ENCODE results near the gene TELO2.
A peak's percentile ranks its signal among the peaks of the same experiment; 100 is the strongest.

Gene TELO2

DNA sequence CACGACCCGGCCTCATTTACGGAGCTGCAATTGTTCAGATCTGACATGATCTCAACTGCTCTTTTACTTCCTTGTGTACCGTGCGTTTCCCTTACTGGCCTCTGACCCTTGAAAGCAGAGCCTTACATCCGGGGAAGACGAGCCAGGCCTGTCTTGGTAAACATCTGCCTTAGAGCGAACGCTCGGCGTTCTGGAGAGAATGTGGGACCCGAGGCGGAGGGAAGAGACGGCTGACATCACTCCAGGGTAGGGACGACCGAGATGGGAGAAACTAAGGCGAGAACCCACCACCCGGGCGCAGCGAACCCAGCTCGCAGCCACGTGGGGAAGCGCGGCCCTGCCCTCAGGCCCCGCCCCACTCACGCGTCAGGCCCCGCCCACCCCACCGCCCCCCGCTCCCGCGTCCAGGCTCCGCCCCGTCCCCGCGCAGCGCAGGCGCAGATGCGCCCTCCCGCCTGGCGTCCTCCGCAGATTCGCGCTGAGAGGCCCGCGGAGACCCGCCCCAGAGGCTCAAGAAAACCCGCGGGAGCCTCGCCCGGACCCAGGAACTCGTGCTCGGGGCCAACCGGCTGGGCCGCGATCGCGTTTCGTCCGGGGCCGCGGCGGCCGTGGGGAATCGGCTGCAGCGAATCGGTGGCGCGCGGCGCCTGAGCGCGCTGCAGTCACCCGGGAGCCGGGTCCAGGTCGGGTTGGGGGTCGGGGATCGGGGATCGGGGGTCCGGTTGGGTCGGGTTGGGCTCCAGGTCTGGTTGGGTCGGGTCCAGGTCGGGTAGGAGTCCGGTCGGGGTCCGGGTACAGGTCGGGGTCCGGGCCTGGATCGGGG lies at the start of gene TELO2:
Gene TELO2, plus strand, starts transcription at position 438 of the 823 bp plus-strand sequence. CDS start 922 bp downstream, outside the sequence.
- DNase-seq (ENCODE audit: low read depth in 2 of 2): peak; percentile 70 to 73

DNA sequence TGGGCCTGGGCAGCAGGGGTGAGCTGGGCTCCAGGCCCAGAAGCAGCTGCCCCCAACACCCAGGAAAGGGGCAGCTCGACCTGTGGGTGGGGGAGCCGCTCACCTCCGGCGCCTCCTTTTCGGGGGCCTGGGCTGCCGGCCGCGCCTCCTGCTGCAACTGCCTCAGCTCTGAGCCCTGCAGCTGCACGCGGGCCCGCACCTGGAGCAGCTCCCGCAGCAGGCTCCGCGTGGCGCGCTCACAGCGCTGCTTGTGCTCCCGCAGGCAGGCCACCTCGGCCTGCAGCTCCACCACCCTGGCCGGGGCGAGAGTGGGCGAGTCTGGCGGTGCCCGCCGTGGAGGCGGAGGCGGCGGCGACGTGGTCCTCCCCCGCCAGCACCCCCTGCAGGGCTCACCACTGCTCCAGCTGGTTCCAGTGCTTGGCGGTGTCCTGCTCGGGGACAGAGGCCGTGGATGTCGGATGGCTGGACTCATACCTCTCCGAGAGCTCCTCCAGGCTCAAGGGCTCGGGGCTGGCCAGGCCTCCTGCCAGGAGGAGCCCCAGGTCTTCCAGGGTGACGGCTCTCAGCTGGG lies 49.7 kb upstream of the TELO2 start:
- no peak for DNase-seq (ENCODE audit: low read depth in 2 of 2)

DNA sequence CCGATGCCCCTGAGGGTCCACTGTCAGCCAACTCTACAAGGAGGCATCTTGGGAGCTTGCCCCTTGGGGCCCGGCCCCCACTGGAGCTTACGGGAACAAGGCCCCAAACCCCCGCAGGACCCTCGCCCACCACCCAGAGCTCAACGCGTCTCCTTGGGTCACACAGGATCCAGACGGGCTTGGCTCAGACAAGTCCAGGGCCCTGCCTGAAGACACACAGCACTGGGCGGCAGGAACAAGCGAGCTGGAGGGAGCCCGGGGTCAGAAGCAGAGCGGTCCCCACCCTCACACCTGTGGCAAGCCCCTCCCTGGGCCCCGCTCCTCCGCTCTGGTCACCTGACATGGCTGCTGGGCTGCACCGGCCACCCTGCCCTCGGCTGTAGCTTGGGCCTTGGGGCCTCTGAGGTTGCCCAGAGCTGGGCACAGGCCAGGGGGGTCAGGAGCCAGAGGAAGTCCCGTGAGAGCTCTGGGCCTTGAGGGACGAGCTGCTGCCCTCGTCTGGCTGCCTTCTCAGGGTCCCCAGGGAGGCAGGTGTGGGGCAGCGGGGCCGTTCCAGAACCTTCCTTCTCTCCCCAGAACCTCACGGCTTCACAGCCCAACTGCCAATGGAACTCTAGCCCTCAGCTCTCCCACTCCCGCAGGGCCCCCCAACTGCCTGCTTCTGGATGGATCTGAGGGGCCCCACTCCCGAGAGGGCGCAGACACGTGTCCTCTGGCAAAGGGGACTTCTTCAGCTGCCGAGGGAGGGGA lies 49.0 kb upstream of the TELO2 start, which contains the start of gene CCDC154:
Gene CCDC154, minus strand, starts transcription at position 577 of the 750 bp plus-strand sequence. Its CDS starts 234 bp downstream, at position 343.
- no peak for DNase-seq (ENCODE audit: low read depth in 2 of 2)

DNA sequence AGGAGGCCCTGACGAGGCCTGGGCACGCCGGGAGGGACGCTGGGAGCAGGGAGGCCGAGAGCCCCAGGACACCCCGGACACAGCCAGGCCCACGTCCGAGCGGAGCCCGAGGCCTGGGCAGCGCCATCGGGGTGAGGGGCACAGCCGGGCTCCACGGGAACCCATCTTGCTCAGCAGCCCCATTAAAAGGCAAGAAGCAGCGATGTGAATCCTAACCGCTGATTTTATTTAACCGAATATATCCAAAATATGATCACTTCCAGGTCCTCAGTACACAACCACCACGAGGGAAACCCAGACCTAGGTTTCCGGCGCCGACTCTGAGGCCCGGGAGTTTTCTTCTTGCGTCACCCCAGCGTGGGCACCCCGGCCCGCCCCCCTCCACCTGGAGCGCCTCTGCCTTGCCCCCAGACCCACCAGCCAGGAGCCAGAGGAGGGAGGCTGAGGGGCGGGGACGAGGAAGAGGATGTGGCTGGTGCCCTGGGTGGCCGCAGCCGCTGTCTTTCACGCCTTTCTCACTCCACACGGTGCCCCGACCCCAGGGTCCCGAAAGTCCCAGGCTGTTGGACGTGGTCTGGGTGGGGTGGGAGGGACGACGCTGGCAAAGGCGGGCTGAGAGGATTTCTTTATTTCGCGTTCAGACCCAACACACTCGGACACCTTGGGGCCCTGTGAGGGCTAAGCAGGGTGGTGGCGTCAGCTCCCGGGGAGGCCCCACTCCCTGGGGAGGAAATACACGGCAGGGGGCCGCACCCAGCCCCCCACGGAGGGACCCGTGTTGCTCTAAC lies 48.2 kb upstream of the TELO2 start:
- DNase-seq (ENCODE audit: low read depth in 2 of 2): no peak

DNA sequence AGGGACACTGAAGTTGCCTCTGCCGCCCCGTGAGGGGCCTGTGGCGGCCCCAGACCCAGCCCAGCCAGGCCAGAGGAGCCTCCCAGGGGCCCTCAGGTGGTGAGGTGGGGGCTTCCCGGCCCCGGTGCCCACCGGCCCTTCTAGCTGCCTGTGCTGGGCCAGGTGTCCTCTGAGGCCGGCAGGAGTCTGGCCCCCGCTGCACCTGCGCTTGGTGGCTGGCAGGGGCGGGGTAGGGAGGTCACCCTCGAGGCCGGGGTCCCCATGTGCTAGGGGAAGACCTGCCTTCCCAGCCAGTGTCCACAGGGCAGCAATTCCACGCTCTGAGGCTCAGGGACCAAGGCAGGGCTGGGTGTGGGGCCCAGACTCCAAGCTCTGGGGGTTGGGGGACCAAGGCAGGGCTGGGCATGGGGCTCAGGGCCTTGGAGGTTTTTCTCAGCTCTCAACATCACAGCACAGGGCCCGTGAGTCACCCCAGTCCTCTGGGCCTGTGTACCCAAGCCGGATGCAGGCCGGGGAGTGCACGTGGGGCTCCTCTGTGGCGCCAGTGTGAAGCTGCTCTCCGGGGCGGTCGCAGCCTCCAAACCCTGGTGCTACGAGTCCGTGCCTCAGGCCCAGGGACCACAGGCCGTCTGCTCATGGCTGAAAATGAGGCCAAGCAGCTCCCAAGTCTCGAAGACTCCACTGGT lies 47.5 kb upstream of the TELO2 start:
- DNase-seq (ENCODE audit: low read depth in 2 of 2): no peak

DNA sequence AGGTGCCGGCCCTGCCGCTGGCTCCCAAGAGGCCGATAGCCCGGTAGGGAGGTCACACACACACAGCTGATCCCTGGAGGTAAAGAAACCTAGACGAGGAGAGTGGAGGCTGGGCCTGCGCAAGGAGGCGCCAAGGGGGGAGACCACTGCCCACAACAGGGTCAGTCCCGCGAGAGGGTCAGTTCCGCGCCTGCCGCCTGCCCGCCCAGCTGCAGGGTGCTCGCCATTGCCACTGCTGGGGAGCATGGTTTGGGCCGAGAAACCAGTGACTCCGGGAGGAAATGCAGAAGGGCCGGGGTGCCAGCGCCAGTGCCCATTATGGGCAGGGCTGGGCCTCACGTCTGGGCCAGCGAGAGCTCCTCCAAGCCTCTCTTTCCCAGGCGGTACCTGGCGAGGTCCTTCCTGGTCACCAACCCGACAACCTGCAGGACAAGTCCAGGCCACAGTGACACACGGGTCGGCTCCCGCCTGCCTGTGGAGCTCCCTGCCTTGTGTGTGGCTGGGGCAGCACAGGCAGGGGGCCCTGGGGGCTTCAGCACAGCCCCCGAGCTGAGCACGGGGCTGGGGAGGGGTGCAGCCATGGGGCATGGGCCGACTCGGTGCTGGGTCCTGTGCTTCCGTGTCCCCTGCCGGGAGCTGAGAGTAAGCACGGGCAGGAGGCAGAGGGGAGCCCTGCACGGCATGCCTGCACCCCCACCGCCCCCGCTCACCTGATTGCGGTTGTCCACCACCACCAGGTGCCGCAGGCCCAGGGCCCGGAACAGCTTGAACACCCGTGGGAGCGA lies 46.7 kb upstream of the TELO2 start:
- no peak for DNase-seq (ENCODE audit: low read depth in 2 of 2)

DNA sequence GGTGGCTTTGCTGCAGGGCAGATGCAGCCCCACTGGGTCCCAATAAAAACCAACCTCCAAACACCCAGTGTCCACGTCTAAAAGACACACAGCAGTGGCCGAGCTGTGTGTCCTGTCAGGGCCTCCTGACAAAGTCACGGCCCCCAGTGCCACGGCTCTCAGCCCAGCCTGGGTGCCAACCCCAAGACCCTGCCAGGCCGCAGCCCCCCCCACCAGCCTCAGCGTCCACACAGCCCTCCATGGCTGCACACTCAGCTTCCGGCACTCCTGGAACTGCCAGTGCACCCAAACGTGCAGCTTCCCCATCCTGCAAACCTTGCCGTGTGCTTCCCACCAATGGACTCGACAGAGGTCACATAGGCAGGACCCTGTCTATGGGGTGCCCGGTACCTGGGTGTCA lies 45.2 kb upstream of the TELO2 start:
- DNase-seq (ENCODE audit: low read depth in 2 of 2): no peak

DNA sequence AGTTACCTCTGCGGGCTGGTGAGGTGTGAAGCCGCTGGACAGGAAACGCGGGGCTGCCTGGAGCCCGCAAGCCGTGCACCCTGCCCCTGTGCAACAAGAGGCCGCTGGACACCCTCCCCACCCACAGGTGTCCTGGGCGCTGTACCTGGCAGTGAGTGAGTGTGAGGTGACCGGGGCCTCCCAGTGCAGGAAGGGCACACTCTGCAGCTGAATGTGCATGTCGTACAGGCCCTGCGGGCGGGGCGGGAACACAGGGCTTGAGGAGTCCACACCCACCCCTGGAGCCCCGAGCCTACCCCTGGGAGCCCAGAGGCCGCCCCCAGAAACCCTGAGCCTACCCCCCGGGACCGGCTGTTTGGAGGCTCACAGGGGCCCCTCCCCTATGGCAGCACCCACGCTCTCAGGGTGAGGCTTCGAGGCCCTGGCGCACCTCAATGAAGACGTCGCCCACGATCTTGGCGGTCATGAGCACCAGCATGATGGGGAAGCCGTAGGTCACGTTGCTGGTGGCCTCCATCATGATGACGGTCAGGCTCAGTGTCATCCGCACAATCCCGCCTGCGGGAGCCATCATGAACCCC lies 44.5 kb upstream of the TELO2 start:
- DNase-seq (ENCODE audit: low read depth in 2 of 2): no peak

DNA sequence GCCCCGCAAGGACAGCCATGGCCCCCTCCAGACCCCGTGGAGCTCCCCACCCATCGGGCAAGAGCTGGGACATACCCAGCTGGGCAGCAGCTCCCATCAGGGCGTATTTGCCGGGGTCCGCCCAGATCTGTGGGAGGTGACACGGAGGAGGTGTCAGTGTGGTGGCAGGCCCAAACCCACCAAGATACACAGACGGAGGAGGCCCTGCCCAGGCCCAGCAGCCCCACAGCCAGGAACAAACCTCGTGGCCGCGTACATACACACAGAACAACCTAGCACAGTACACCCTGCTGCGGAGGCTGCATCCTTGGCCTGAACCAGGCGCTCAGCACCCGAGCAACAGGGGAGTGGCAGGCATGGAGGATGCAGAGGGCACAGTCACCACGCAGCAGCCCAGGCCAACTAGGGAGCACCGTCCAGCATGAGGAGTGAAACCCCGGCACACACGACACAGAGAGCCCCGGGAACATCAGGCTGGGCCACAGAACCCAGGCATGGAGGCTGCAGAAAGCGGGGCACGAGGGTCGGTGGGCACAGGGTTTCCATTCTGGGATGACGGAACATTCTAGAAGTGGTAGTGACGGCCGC lies 43.9 kb upstream of the TELO2 start:
- no peak for DNase-seq (ENCODE audit: low read depth in 2 of 2)

DNA sequence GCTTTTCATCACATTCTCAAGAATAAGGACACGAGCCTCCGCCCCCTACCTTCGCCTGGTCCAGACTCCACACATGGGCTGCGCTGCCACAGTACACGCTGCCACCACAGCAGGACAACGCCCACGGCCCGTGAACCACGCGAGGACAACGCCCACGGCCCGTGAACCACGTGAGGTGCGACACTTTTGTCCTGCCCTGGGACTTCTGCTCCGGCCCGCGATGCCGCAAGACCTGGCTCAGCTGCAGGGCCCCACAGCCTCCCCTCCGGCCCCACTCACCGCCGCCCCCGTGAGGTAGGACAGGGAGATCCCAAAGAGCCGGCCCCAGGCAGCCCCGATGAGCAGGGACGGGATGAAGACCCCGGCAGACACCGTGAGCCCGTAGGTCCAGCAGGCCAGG lies 42.9 kb upstream of the TELO2 start:
- DNase-seq (ENCODE audit: low read depth in 2 of 2): no peak

DNA sequence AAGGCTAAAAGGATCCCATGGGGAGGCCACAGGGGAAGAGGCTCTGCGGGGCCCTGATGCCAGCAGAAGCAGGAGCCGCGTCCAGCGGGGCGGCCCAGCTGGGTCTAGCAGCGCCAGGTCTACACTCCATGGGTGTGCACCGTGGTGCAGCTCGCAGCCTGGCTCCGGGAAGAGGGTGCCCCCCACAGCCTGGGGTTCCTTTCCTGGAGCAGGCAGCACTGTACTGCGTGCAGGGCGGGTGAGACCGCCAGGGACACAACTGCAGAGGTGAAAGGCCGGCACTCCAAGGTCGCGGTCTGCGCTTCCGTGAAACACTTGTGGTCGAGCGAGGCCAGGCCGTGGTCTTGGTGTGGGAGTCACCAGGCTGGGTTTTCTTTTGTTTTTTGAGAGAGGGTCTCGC lies 42.3 kb upstream of the TELO2 start:
- DNase-seq (ENCODE audit: low read depth in 2 of 2): no peak

DNA sequence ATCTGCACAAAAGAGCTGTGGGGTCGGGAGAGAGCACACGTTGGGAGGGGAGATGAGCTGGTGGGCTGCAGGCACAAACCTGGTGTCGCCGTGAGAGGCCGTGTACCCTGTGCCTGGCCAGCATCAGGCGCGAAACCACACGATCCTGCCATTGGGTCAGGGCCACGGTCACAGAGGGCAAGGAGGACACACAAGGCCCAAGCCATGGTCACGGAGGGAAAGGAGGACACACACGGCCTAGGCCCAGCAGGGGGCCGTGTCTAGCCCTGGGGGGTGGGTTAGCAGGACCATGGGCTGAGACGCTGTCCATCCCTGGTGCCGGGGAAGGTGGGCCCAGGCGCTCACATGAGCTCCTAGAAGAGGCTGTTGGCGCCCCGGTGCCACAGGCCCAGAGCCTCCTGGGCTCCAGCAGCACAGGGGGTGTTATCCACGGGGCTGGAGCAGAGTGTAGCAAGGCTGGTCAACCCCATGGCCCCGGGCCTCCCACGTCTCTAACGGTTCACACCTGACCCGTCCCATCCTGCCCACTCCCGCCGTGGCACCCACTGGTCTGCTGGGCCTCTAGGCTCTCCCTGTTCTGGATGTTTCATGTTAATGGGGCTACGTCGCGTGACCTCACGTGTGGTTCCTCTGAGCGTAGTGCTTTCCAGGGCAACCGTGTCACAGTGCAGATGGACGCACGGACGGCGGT lies 41.3 kb upstream of the TELO2 start:
- no peak for DNase-seq (ENCODE audit: low read depth in 2 of 2)

DNA sequence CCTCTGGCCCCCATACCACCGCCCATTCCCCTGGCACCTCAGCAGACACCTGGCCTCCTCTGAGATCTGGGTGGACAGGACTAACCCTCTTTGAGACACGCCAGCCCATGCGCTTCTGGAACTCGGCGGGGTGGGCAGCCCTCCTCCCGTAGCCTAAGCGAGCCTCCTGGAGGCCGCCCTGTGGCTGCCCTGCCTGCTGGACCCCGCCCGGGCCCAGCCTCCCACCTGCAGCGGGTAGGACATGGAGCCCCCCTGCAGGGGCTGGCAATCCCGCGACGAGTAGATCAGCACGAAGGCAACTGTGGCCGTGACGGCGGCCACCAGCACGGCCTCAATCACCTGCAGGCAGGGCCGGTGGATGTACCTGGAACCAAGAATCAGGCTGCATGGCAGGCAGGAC lies 40.6 kb upstream of the TELO2 start:
- DNase-seq (ENCODE audit: low read depth in 2 of 2): no peak

DNA sequence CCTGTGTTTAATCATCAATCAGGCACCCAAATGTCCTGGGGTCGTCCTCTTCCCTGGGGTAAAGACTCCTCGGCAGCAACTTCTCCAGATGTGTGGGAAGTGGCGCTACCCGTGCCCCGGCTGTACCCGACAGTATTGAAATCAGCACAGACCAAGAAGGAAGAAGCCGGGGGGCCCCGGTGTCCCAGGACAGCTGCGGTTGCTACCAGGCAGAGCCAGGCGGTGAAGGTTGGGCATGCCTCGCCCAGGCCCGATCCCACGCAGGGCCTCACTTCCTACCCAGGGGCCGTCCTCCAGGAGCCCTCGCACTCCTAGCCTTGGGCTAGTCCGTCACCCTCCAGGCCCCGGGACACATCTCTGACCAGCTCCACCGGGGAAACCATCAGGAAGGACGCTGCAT lies 39.8 kb upstream of the TELO2 start:
- no peak for DNase-seq (ENCODE audit: low read depth in 2 of 2)

DNA sequence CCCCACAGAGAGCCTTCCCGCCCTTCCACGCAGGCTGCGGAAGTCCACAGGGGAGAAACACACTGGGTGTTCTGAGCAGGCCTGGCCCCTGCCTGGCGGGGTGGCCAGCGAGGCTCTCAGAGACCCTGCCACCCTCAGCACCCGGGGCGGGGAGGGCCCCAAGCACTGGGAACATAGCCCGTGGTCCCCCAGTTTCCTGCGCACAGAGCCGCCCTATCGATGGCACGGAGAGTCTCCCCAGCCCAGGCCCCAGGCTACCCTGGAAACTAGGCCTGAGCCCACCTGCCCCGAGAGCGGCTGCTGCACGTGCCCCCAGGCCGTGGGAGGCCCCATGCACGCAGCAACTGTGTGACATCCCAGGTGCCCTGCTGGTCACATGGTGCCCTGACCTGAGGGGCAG lies 38.6 kb upstream of the TELO2 start:
- DNase-seq (ENCODE audit: low read depth in 2 of 2): no peak

DNA sequence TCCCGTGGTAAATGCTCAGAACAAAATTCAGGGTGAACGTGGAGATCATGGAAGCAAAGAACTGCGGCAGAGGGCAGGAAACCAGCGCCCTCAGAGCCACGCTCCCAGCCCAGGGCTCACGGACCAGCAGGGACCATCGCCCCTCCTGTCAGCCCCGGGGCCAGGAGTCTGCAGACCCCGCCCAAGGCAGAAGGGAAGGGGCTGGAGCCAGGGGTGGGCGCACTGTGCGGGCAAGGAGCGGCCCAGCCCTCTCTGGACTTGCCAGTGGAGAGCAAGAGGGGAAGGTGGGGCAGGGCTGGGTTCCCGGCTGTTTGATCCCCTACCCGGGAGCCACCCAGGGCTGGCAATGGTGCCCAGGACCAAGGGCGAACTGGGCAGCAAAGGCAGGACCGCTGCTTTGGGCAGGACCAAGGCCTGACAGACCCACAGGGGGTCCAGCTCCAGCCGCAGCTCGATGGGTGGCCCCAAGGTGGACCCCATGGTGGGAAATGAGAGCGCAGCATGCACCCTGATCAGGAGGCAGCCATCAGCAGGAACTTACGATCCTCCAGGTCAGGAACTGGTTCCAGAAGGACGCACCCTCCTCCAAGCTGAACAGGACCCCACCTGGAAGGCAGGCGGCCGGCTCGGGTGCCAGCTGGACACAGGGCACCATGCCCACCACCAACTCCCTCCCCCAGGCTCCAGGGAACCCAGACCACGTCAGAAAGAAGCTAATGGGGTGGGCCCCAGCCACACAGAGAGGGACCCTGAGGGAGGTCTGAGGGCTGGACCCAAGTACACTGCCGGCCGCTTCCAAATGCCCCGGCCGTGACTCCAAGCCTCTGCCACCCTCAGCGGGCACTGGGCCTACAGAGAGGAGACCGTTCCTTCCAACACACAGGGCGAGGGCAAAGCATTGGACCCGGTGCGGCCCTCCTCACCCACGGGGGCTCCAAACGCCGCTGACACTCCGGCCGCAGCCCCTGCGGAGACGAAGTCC lies 37.7 kb upstream of the TELO2 start:
- DNase-seq (ENCODE audit: low read depth in 2 of 2): no peak

DNA sequence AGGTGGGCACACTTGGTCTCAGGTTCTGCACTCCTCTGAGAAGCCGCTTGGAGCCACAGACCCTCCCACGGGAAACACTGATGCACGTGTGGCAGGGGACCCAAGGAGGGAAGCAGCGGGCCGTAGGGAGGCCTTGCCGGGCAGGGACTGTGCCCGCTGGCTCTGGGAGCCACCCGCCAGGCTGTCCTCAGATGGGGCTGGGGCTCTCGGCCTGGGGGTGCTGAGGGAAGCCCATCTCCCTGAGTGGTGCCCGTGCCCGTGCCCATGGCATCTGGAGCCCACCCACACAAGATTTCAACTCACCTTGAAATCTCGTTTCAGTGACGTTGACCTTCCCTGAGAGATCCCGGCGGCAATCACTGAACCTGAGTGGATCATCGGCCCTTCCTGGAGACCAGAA lies 36.2 kb upstream of the TELO2 start:
- DNase-seq (ENCODE audit: low read depth in 2 of 2): no peak
